Prostate gland (tissue), 2 donors: ENCODE results near the gene RGL1.

Experiments
- CTCF ChIP-seq, 4 experiments: fragments of 200-600 bp in 2 of 4; fragments of 450-650 bp in 2 of 4; sonication (generic) in 2 of 4; IDR thresholded peaks; 1 replicate in 3 of 4; 2 replicates in 1 of 4; pipeline ENCODE4 v1.5.1; 2016 to 2019; ENCODE audit warnings: antibody characterized with exemption in 4 of 4, mild to moderate bottlenecking in 2 of 4, moderate library complexity in 2 of 4
- POLR2A ChIP-seq: fragments of 450-650 bp; IDR thresholded peaks from one replicate; pipeline ENCODE4 v1.6.1; 2016; ENCODE audit warnings: antibody characterized with exemption, mild to moderate bottlenecking
- POLR2AphosphoS5 ChIP-seq: sonication (generic); formaldehyde crosslinking; IDR thresholded peaks from one replicate; pipeline ENCODE4 v1.6.1; 2017; ENCODE audit warnings: antibody characterized with exemption

GRCh38 chr1:183804387-183804786 is 533 bp upstream of the RGL1 start:
- TF ChIP-seq CTCF (IDR thresholded peaks at IDR 0.05) (no peak), POLR2A (no peak), POLR2AphosphoS5 (no peak)
